Stimulated activated CD8-positive, alpha-beta memory T cell treated with anti-CD3 and anti-CD28 coated beads, Interleukin-15, amount 100 ng/mL, for 48 hours (primary cell): ENCODE data around the gene PASK.
A peak's percentile ranks its signal among the peaks of the same experiment; 100 is the strongest.
"Not testable (repeated sequence)": the region's sequence is repeated elsewhere in the genome, so short reads cannot be mapped to it uniquely, and the experiment has no call there.

Experiments
- DNase-seq, 2 donors: peaks; one replicate each; pipeline ENCODE4 v3.0.0-alpha.2; 2020; ENCODE audit warnings: low read depth in 2 of 2

PASK gene

GRCh38 chr2:241105641-241106040, 43.6 kb downstream of the PASK start:
- DNase-seq: no peak

- not testable (repeated sequence) for DNase-seq
Measured at GRCh38 chr2:241104611-241105010, 44.7 kb downstream of the PASK start.

- no peak for DNase-seq
Measured at GRCh38 chr2:241103176-241103595, 46.1 kb downstream of the PASK start.

GRCh38 chr2:241102239-241102803, 47.0 kb downstream of the PASK start, which contains the start of gene MTERF4:
Gene MTERF4 (minus strand): TSS chr2:241102287. CDS start chr2:241102273, 14 bp downstream.
- DNase-seq: peak; percentile 79 to 86

- no peak for DNase-seq
Measured at GRCh38 chr2:241099246-241099645, 50.0 kb downstream of the PASK start.

GRCh38 chr2:241096979-241097378, 52.3 kb downstream of the PASK start:
- no peak for DNase-seq

- DNase-seq: no peak
Measured at GRCh38 chr2:241095594-241096290, 53.5 kb downstream of the PASK start.

GRCh38 chr2:241094924-241095420, 54.3 kb downstream of the PASK start:
- no peak for DNase-seq

GRCh38 chr2:241094172-241094571, 55.1 kb downstream of the PASK start:
- no peak for DNase-seq

- not testable (repeated sequence) for DNase-seq
Measured at GRCh38 chr2:241093133-241093781, 56.0 kb downstream of the PASK start.

GRCh38 chr2:241092677-241093076, 56.6 kb downstream of the PASK start:
- DNase-seq: no peak

- no peak for DNase-seq
Measured at GRCh38 chr2:241091734-241092445, 57.4 kb downstream of the PASK start.

- no peak for DNase-seq
Measured at GRCh38 chr2:241091201-241091600, 58.1 kb downstream of the PASK start.

- DNase-seq: no peak
Measured at GRCh38 chr2:241088791-241089732, 60.2 kb downstream of the PASK start.

- DNase-seq: no peak
Measured at GRCh38 chr2:241088376-241088775, 60.9 kb downstream of the PASK start.

- DNase-seq: no peak
Measured at GRCh38 chr2:241087420-241088268, 61.6 kb downstream of the PASK start.

GRCh38 chr2:241084856-241085444, 64.3 kb downstream of the PASK start:
- no peak for DNase-seq

GRCh38 chr2:241083091-241083415, 66.2 kb downstream of the PASK start:
- no peak for DNase-seq

GRCh38 chr2:241082341-241083090, 66.8 kb downstream of the PASK start:
- DNase-seq: no peak
